ENCODE measurements around the gene JAML. TPM values are rescaled to one million over a fixed set of nuclear protein-coding genes. Genes with fewer than 3 reads are reported as not detected.

Gene JAML
- total and polyA plus RNA-seq, 9 of the 15 experiments (the other 6 are each of a cell fraction or from before 2014, with no cell fraction given), result 0.05 to 0.32 (median 0.22) TPM; not detected in 4

DNA sequence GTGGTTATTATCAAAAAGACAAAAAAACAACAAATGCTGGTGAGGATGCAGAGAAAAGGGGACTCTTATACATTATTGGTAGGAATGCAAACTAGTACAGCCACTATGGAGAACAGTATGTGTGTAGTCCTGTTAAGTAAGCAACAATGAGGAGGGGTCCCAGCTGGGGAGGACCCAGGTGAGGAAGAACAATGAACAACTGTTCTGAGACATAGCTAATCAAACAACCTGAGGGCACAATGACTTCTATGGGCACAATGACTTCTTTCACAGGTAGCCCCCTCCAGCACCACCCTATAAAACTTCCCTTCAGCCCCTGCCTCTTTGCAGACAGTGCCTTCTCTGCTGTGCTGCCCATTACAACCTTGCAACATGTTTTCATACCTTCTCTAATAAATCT is 5.6 kb downstream of the JAML start:
- 0 out of 5 replicates have a peak, but pooled peaks cover 0 to 4% of the 10 kb centered on the region in 2 experiments for H3K4me1 ChIP-seq (replicated peaks in 1 of 2; ENCODE audit: control insufficient read depth in 2 of 2, insufficient read depth in 2 of 2, low read length in 2 of 2)
- no TSS peak for BruUV-seq (replicated peaks)
- TF ChIP-seq STAT6 (CRISPR knock-in tag; IDR thresholded peaks at IDR 0.05) (no peak), CBFB (CRISPR knock-in tag; IDR thresholded peaks at IDR 0.05) (no peak), ZNF212 (CRISPR knock-in tag; IDR thresholded peaks at IDR 0.05) (no peak), SRSF9 (IDR thresholded peaks at IDR 0.05; ENCODE audit: borderline replicate concordance, low read depth, low read length) (no peak), NFXL1 (CRISPR knock-in tag; IDR thresholded peaks at IDR 0.05) (no peak), ELK3 (CRISPR knock-in tag; IDR thresholded peaks at IDR 0.05) (no peak), REST (IDR thresholded peaks at IDR 0.05; ENCODE audit: borderline replicate concordance) (no peak), REST (CRISPR knock-in tag; IDR thresholded peaks at IDR 0.05; ENCODE audit: low read depth) (no peak), STAT5A (IDR thresholded peaks at IDR 0.05; ENCODE audit: borderline replicate concordance, low read length) (no peak)
- TF ChIP-seq, protein P1, sequence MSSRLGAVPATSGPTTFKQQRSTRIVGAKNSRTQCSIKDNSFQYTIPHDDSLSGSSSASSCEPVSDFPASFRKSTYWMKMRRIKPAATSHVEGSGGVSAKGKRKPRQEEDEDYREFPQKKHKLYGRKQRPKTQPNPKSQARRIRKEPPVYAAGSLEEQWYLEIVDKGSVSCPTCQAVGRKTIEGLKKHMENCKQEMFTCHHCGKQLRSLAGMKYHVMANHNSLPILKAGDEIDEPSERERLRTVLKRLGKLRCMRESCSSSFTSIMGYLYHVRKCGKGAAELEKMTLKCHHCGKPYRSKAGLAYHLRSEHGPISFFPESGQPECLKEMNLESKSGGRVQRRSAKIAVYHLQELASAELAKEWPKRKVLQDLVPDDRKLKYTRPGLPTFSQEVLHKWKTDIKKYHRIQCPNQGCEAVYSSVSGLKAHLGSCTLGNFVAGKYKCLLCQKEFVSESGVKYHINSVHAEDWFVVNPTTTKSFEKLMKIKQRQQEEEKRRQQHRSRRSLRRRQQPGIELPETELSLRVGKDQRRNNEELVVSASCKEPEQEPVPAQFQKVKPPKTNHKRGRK (tag; IDR thresholded peaks at IDR 0.05), result no peak

More for the DNA sequence above, 5.6 kb downstream of the JAML start:
- FAIRE-seq (no peak), DNase-seq (ENCODE audit: extremely low read depth in 1 of 4, low spot score in 3 of 4) (no peak), ATAC-seq (no peak)
- POLR2A ChIA-PET, result interaction anchor here (0.8 kb wide), 1 partner anchor 18 kb away, joined by 3 read pairs; no protein-coding TSS in a partner anchor
- Histone ChIP-seq H2AFZ (ENCODE audit: low read depth, low read length) (no peak overlapping the region), H3K9me3 (replicated peaks; ENCODE audit: control insufficient read depth, insufficient read depth, low read depth, low read length) (no peaks in the 10 kb centered on the region), H3K9ac (ENCODE audit: insufficient read depth in 1 of 2, low read depth in 2 of 2, low read length in 2 of 2) (no peak overlapping the region), H3K9me1 (ENCODE audit: control insufficient read depth, insufficient read depth, low read length) (no peaks in the 10 kb centered on the region), H4K20me1 (replicated peaks; ENCODE audit: control insufficient read depth, insufficient read depth, low read length) (no peaks in the 10 kb centered on the region), H3K36me3 (ENCODE audit: control insufficient read depth, insufficient read depth, low read length) (no peaks in the 10 kb centered on the region), H3K79me2 (ENCODE audit: control insufficient read depth, insufficient read depth, low read length) (no peaks in the 10 kb centered on the region), H3K27ac (ENCODE audit: extremely low read depth, low read depth, low read length) (no peak overlapping the region), H3K27me3 (ENCODE audit: control insufficient read depth in 2 of 2, insufficient read depth in 2 of 2, low read length in 2 of 2) (peaks cover 9 to 34% of the 10 kb centered on the region in 2 experiments), H3K4me2 (ENCODE audit: insufficient read depth, low read length) (no peak overlapping the region), H3K4me3 (no peak overlapping the region)
- in situ Hi-C loops (cut with MboI) (no loop called here), intact Hi-C loops (cut with micrococcal nuclease) (no loop called here)
- CTCF ChIA-PET (ENCODE audit: low intra/inter-chr PET ratio), result no interaction called here
